Aorta (tissue), 5 donors: Measurements from ENCODE around the gene NID1. TPM values are rescaled to one million over a fixed set of nuclear protein-coding genes. Genes with fewer than 3 reads are reported as not detected.

Experiments used
- ATAC-seq: fragments of 200-7000 bp; cut with Tn5 transposase; one replicate; pipeline ENCODE4 v1.9.1; 2022; ENCODE audit warnings: moderate library complexity; ENCODE audit not compliant: low FRiP score
- DNase-seq, 2 donors: peaks; one replicate each; pipeline ENCODE4 v3.0.0-alpha.2; 2020
- H3K27ac ChIP-seq, 2 donors: one replicate each; pipeline ENCODE4 v1.5.1; 2013; ENCODE audit warnings: low read length in 2 of 2, mild to moderate bottlenecking in 2 of 2, moderate library complexity in 2 of 2, control low read depth in 1 of 2, inconsistent platforms in 1 of 2, low read depth in 1 of 2
- H3K27me3 ChIP-seq, 2 donors: one replicate each; pipeline ENCODE4 v1.6.1; 2013; ENCODE audit warnings: control low read depth in 1 of 2, low read length in 1 of 2, mild to moderate bottlenecking in 1 of 2, moderate library complexity in 1 of 2; ENCODE audit not compliant: insufficient read depth in 2 of 2, control insufficient read depth in 1 of 2
- H3K36me3 ChIP-seq, 2 donors: one replicate each; pipeline ENCODE4 v1.6.1; 2013; ENCODE audit warnings: control low read depth in 1 of 2, low read length in 1 of 2, mild to moderate bottlenecking in 1 of 2; ENCODE audit not compliant: insufficient read depth in 2 of 2, control insufficient read depth in 1 of 2
- H3K4me1 ChIP-seq, 2 donors: one replicate each; pipeline ENCODE4 v1.6.1; 2013; ENCODE audit warnings: low read length in 2 of 2, control low read depth in 1 of 2, mild to moderate bottlenecking in 1 of 2, moderate library complexity in 1 of 2; ENCODE audit not compliant: insufficient read depth in 2 of 2, control insufficient read depth in 1 of 2
- H3K4me3 ChIP-seq, 2 donors: one replicate each; pipeline ENCODE4 v1.5.1; 2013; ENCODE audit warnings: low read length in 2 of 2, control low read depth in 1 of 2, mild to moderate bottlenecking in 1 of 2
- H3K9me3 ChIP-seq: one replicate; pipeline ENCODE4 v1.6.1; 2013; ENCODE audit warnings: mild to moderate bottlenecking, low read length; ENCODE audit not compliant: control insufficient read depth
- WGBS, 2 donors: extraction: QIAGEN DNeasy Blood & Tissue Kit; methylation state at CpG; one replicate each; pipeline ENCODE4 v1.1.7; 2013; 5-methylcytosine and 5-hydroxymethylcytosine counted together
- intact Hi-C, 2 donors: fragments of 100-400 bp; cut with DNase I; formaldehyde crosslinking; loops; one replicate each; pipeline versions ENCODE4 v1.14.2 to v1.15.0; 2022
- polyA plus RNA-seq, 2 donors: library from polyadenylated mRNA; stranded (reverse); fragments of 200-250 nt; gene quantifications; one replicate each; pipeline ENCODE4 v1.2.3, GENCODE V29; 2013
- total RNA-seq, 2 donors: library from RNA; stranded (reverse); fragmentation: NEBNext Ultra II Directional; extraction: Animal tissue kit (Norgen Biotek cat#: 25700); gene quantifications; one replicate each; pipeline ENCODE4 v1.2.1, GENCODE V29; 2021
- donor health status: healthy with polysubstance abuse.
- donor health status: Bipolar disorder and iron deficiency.
- donor health status: DM: no; HTN: no; CAD: no.
- donor health status: DM: no; HTN: no; CAD: no.
- donor health status: DM: yes; HTN: yes; CAD: no.

Gene NID1
- total and polyA plus RNA-seq, 4 donors, result 11.0 to 69.5 (median 60.4) TPM

GRCh38 chr1:236002572-236002971 lies 62.3 kb downstream of the NID1 start:
- Histone ChIP-seq H3K4me3 (no peak overlapping the region), H3K27me3 (no peaks in the 10 kb centered on the region)
- intact Hi-C loops, result loop anchor here in 1 of 2 donors (10.0 kb wide), 1 partner anchor 52 kb away; no protein-coding TSS in a partner anchor

GRCh38 chr1:236002025-236002390 lies 62.9 kb downstream of the NID1 start:
- WGBS, 2 donors, result 94 to 96% methylated on average over 7 of the region's 7 CpGs
- no peak overlapping the region for H3K27ac ChIP-seq
- H3K4me3 ChIP-seq, result no peak overlapping the region
- no peaks in the 10 kb centered on the region for H3K27me3 ChIP-seq
- ATAC-seq, result no peak
- intact Hi-C loops, result loop anchor here in 1 of 2 donors (10.0 kb wide), 1 partner anchor 53 kb away; no protein-coding TSS in a partner anchor
- H3K36me3 ChIP-seq, result no peaks in the 10 kb centered on the region
- no peaks in the 10 kb centered on the region for H3K9me3 ChIP-seq
- peak in 1 of 2 donors; percentile 61 for DNase-seq
- no peaks in the 10 kb centered on the region for H3K4me1 ChIP-seq

More at GRCh38 chr1:236002572-236002971, 62.3 kb downstream of the NID1 start:
- Histone ChIP-seq H3K4me1 (no peaks in the 10 kb centered on the region), H3K27ac (no peak overlapping the region), H3K36me3 (no peaks in the 10 kb centered on the region), H3K9me3 (no peaks in the 10 kb centered on the region)
- ATAC-seq (no peak), DNase-seq (peak in 1 of 2 donors; percentile 45)
- 93% methylated on average over 11 of the region's 11 CpGs for WGBS, 2 donors

- Histone ChIP-seq H3K4me3 (no peak overlapping the region), H3K36me3 (no peaks in the 10 kb centered on the region), H3K4me1 (no peaks in the 10 kb centered on the region), H3K27ac (no peak overlapping the region), H3K27me3 (no peaks in the 10 kb centered on the region), H3K9me3 (no peaks in the 10 kb centered on the region)
- WGBS, 2 donors, result 92 to 93% methylated on average over 6 of the region's 6 CpGs
- DNase-seq (no peak), ATAC-seq (no peak)
- intact Hi-C loops, result loop anchor here in 1 of 2 donors (10.0 kb wide), 1 partner anchor 54 kb away; no protein-coding TSS in a partner anchor
Measured at GRCh38 chr1:236000781-236001180, 64.1 kb downstream of the NID1 start.

- no peak for ATAC-seq
- whole genome bisulfite sequencing, 2 donors, result 75 to 83% methylated on average over 8 of the region's 8 CpGs
- no peaks in the 10 kb centered on the region for H3K36me3 ChIP-seq
Measured at GRCh38 chr1:235999259-235999925, 65.5 kb downstream of the NID1 start.

GRCh38 chr1:235998812-235999211 lies 66.1 kb downstream of the NID1 start:
- ATAC-seq, result no peak
- intact Hi-C loops, result no loop called here
- Histone ChIP-seq H3K9me3 (no peaks in the 10 kb centered on the region), H3K4me3 (no peak overlapping the region), H3K36me3 (no peaks in the 10 kb centered on the region), H3K27me3 (no peaks in the 10 kb centered on the region), H3K27ac (no peak overlapping the region), H3K4me1 (no peaks in the 10 kb centered on the region)
- no peak for DNase-seq
- 90 to 93% methylated on average over 6 of the region's 6 CpGs for WGBS, 2 donors

More at GRCh38 chr1:235999259-235999925, 65.5 kb downstream of the NID1 start:
- Histone ChIP-seq H3K4me3 (no peak overlapping the region), H3K27me3 (no peaks in the 10 kb centered on the region), H3K4me1 (no peaks in the 10 kb centered on the region), H3K27ac (no peak overlapping the region), H3K9me3 (no peaks in the 10 kb centered on the region)
- DNase-seq, result no peak
- intact Hi-C loops, result no loop called here

GRCh38 chr1:235997931-235998330 lies 67.0 kb downstream of the NID1 start:
- no peaks in the 10 kb centered on the region for H3K9me3 ChIP-seq
- ATAC-seq, result no peak

GRCh38 chr1:235997049-235997448 lies 67.8 kb downstream of the NID1 start:
- no peaks in the 10 kb centered on the region for H3K27me3 ChIP-seq
- H3K9me3 ChIP-seq, result no peaks in the 10 kb centered on the region
- H3K4me1 ChIP-seq, result no peaks in the 10 kb centered on the region
- no peaks in the 10 kb centered on the region for H3K36me3 ChIP-seq
- ATAC-seq (no peak), DNase-seq (no peak)
- H3K4me3 ChIP-seq, result no peak overlapping the region
- WGBS, 2 donors, result 95 to 97% methylated on average over 4 to 5 of the region's 5 CpGs
- H3K27ac ChIP-seq, result no peak overlapping the region
- intact Hi-C loops, result no loop called here

More at GRCh38 chr1:235997931-235998330, 67.0 kb downstream of the NID1 start:
- no peaks in the 10 kb centered on the region for H3K36me3 ChIP-seq
- intact Hi-C loops, result no loop called here
- H3K27me3 ChIP-seq, result no peaks in the 10 kb centered on the region
- DNase-seq, result no peak
- 84 to 91% methylated on average over 5 of the region's 5 CpGs for WGBS, 2 donors
- H3K4me3 ChIP-seq, result no peak overlapping the region
- no peak overlapping the region for H3K27ac ChIP-seq
- H3K4me1 ChIP-seq, result no peaks in the 10 kb centered on the region

- Histone ChIP-seq H3K27ac (no peak overlapping the region), H3K36me3 (peaks cover 0 to 1% of the 10 kb centered on the region in 2 donors), H3K4me3 (no peak overlapping the region), H3K9me3 (no peaks in the 10 kb centered on the region), H3K4me1 (no peaks in the 10 kb centered on the region), H3K27me3 (no peaks in the 10 kb centered on the region)
- WGBS, 2 donors, result 96 to 97% methylated on average over 4 of the region's 4 CpGs
- intact Hi-C loops, result no loop called here
- DNase-seq (no peak), ATAC-seq (no peak)
Measured at GRCh38 chr1:235996048-235996785, 68.7 kb downstream of the NID1 start.
